ENCODE results near the gene HSPA1B. TPM values are rescaled to one million over a fixed set of nuclear protein-coding genes. Genes with fewer than 3 reads are reported as not detected.
"Not testable (repeated sequence)": the region's sequence is repeated elsewhere in the genome, so short reads cannot be mapped to it uniquely, and the experiment has no call there.

HSPA1B gene
- total RNA-seq, 1 experiment from 2014 or later: 214 TPM

- no peaks in the 10 kb centered on the region for H3K27me3 ChIP-seq (ENCODE audit: insufficient read depth, low read length)
- H4K20me1 ChIP-seq (ENCODE audit: insufficient read depth): no peaks in the 10 kb centered on the region
- H3K27ac ChIP-seq (ENCODE audit: low read depth, low read length): no peak overlapping the region
- H3K79me2 ChIP-seq (ENCODE audit: insufficient read depth, low read length): no peaks in the 10 kb centered on the region
- TF ChIP-seq, protein P1, sequence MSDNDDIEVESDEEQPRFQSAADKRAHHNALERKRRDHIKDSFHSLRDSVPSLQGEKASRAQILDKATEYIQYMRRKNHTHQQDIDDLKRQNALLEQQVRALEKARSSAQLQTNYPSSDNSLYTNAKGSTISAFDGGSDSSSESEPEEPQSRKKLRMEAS (IDR thresholded peaks at IDR 0.05): no peak
- no peak for TF ChIP-seq TCF7L2 (IDR thresholded peaks at IDR 0.05; ENCODE audit: borderline replicate concordance, extremely low read depth, insufficient read depth, insufficient read length)
- no peak for TF ChIP-seq REST (IDR thresholded peaks at IDR 0.05; ENCODE audit: low read depth)
- TF ChIP-seq SP1 (IDR thresholded peaks at IDR 0.05; ENCODE audit: low read depth): no peak
- TF ChIP-seq POLR2A (IDR thresholded peaks at IDR 0.05; ENCODE audit: borderline replicate concordance, extremely low read depth, insufficient read depth, insufficient read length): no peak
- no peak for TF ChIP-seq YY1 (IDR thresholded peaks at IDR 0.05; ENCODE audit: extremely low read depth, insufficient replicate concordance, low read depth, low read length)
- no peak for TF ChIP-seq ZFX (IDR thresholded peaks at IDR 0.05)
- TF ChIP-seq POLR2AphosphoS5 (IDR thresholded peaks at IDR 0.05; ENCODE audit: low read depth, low read length): no peak
- TF ChIP-seq, protein P2, sequence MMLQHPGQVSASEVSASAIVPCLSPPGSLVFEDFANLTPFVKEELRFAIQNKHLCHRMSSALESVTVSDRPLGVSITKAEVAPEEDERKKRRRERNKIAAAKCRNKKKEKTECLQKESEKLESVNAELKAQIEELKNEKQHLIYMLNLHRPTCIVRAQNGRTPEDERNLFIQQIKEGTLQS (IDR thresholded peaks at IDR 0.05): no peak
- no peak for TF ChIP-seq RAD21 (IDR thresholded peaks at IDR 0.05; ENCODE audit: low read depth)
- no peak for TF ChIP-seq ZBTB33 (IDR thresholded peaks at IDR 0.05; ENCODE audit: extremely low read depth, insufficient replicate concordance, low read length)
- no peak for TF ChIP-seq FOSL1 (IDR thresholded peaks at IDR 0.05; ENCODE audit: low read depth)
- no peak for TF ChIP-seq EGR1 (IDR thresholded peaks at IDR 0.05; ENCODE audit: low read depth)
- TF ChIP-seq ZNF274 (IDR thresholded peaks at IDR 0.05; ENCODE audit: low read depth, low read length): no peak
- TF ChIP-seq JUND (IDR thresholded peaks at IDR 0.05): no peak
- TF ChIP-seq EZH2phosphoT487 (IDR thresholded peaks at IDR 0.05; ENCODE audit: borderline replicate concordance): no peak
- no peak for DNase-seq (ENCODE audit: low read depth, low spot score)
- no peak overlapping the region for H2AFZ ChIP-seq (ENCODE audit: low read depth, low read length, poor library complexity, severe bottlenecking)
- ChIA-PET CTCF (no interaction called here), POLR2A (interaction anchor here (1.6 to 4.9 kb wide), 2 partner anchors 8 to 13 kb away, joined by 4 to 19 read pairs; partner anchors contain the start of genes HSPA1B and LSM2), RAD21 (ENCODE audit: low non-redundant PET in 1 of 2, low total read pairs in 2 of 2, uncharacterized antibody in 2 of 2, unreplicated experiment in 2 of 2) (no interaction called here)
- no peak overlapping the region for H3K4me3 ChIP-seq (replicated peaks in 1 of 2; ENCODE audit: low read depth in 1 of 2, low read length in 2 of 2)
- peaks cover 0 to 5% of the 10 kb centered on the region in 2 experiments; a peak in 1 of 4 replicates for H3K9me3 ChIP-seq (ENCODE audit: control insufficient read depth in 1 of 2, insufficient read depth in 1 of 2, low read depth in 1 of 2, low read length in 2 of 2)
- no peak overlapping the region for H3K4me2 ChIP-seq (ENCODE audit: low read length)
- no peaks in the 10 kb centered on the region for H3K36me3 ChIP-seq (ENCODE audit: control insufficient read depth in 1 of 2, insufficient read depth in 2 of 2, low read length in 2 of 2)
- no peak overlapping the region for H3K9ac ChIP-seq (ENCODE audit: low read length)
- no peaks in the 10 kb centered on the region for H3K9me2 ChIP-seq (ENCODE audit: insufficient read depth)
- ATAC-seq: no peak
- BruUV-seq (replicated peaks): no TSS peak
- peaks cover 53 to 54% of the 10 kb centered on the region in 2 experiments for H3K4me1 ChIP-seq (ENCODE audit: control insufficient read depth in 1 of 2, insufficient read depth in 2 of 2, low read length in 2 of 2)
- intact Hi-C loops (cut with micrococcal nuclease): no loop called here
Observed at GRCh38 chr6:31819871-31820299, 7.7 kb upstream of the HSPA1B start.

- BruUV-seq (replicated peaks); ATAC-seq; H3K36me3 ChIP-seq (ENCODE audit: control insufficient read depth in 1 of 2, insufficient read depth in 2 of 2, low read length in 2 of 2); H3K9me2 ChIP-seq (ENCODE audit: insufficient read depth); intact Hi-C loops (cut with micrococcal nuclease); DNase-seq (ENCODE audit: low read depth, low spot score); H3K27ac ChIP-seq (ENCODE audit: low read depth, low read length); H3K79me2 ChIP-seq (ENCODE audit: insufficient read depth, low read length); CTCF ChIA-PET; RAD21 ChIA-PET (ENCODE audit: low non-redundant PET in 1 of 2, low total read pairs in 2 of 2, uncharacterized antibody in 2 of 2, unreplicated experiment in 2 of 2); H3K9me3 ChIP-seq (ENCODE audit: control insufficient read depth in 1 of 2, insufficient read depth in 1 of 2, low read depth in 1 of 2, low read length in 2 of 2); H3K27me3 ChIP-seq (ENCODE audit: insufficient read depth, low read length); H3K9ac ChIP-seq (ENCODE audit: low read length); H4K20me1 ChIP-seq (ENCODE audit: insufficient read depth); H3K4me3 ChIP-seq (replicated peaks in 1 of 2; ENCODE audit: low read depth in 1 of 2, low read length in 2 of 2); H2AFZ ChIP-seq (ENCODE audit: low read depth, low read length, poor library complexity, severe bottlenecking): not testable (repeated sequence)
- peaks cover 50 to 57% of the 10 kb centered on the region in 2 experiments for H3K4me1 ChIP-seq (ENCODE audit: control insufficient read depth in 1 of 2, insufficient read depth in 2 of 2, low read length in 2 of 2)
- peak overlapping the region; percentile 91; the same call in 1 of the 2 replicates for H3K4me2 ChIP-seq (ENCODE audit: low read length)
- POLR2A ChIA-PET: interaction anchor here (4.9 kb wide), 1 partner anchor 13 kb away, joined by 19 read pairs; the partner anchor contains the start of gene LSM2
Observed at GRCh38 chr6:31820399-31820798, 7.1 kb upstream of the HSPA1B start.
